ENCODE measurements around the gene CDK17.

DNA sequence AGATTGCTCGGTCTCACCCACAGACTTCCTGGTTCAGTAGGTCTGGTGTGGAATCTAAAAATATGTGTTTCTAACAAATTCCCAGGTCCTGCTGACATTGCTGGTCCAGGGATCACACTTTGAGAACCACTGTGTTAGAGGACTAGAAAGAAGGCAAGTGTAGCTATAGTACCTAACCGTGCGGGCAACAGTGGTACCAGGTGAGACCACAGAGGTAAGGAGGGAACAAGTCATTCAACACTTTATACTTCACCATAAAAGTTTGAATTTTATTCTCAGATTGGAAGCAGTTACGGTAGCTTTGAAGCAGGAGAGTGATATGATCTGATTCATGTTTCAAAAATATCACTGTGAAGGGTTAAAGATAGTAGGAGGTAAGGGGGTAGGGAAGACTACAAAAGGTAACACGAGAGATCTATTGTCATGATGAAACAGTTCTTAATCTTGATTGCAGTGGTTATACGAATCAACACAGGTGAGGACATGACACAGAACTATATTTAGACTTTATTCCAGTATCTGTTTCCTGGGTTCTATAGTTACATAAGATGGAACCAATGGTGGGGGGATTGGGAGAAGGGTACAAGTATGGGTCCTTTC, 73.5 kb downstream of the CDK17 start:
- TF ChIP-seq POLR2AphosphoS5 (IDR thresholded peaks at IDR 0.05; ENCODE audit: low read depth, low read length) (no peak), TCF7L2 (IDR thresholded peaks at IDR 0.05; ENCODE audit: borderline replicate concordance, extremely low read depth, insufficient read depth, insufficient read length) (no peak), MAX (IDR thresholded peaks at IDR 0.05) (no peak), CTCF (IDR thresholded peaks at IDR 0.05 in 2 of 3, conservative IDR thresholded peaks at IDR 0.05 in 1 of 3; ENCODE audit: borderline replicate concordance in 1 of 3, insufficient read depth in 1 of 3, low read depth in 2 of 3, low read length in 2 of 3) (no peak), JUND (IDR thresholded peaks at IDR 0.05) (no peak), EZH2phosphoT487 (IDR thresholded peaks at IDR 0.05; ENCODE audit: borderline replicate concordance) (no peak), EZH2 (IDR thresholded peaks at IDR 0.05) (no peak), POLR2A (IDR thresholded peaks at IDR 0.05; ENCODE audit: borderline replicate concordance, extremely low read depth, insufficient read depth, insufficient read length) (no peak), CEBPB (IDR thresholded peaks at IDR 0.05; ENCODE audit: low read depth) (no peak), ZFX (IDR thresholded peaks at IDR 0.05) (no peak)

All from HCT116 (cell line).